Erythroblast (primary cell): Measurements from ENCODE around the gene TP53TG5.

Source experiments
- GATA1 ChIP-seq: IDR thresholded peaks from 2 replicates; pipeline ENCODE4 v1.6.1; 2011; ENCODE audit warnings: low read depth, mild to moderate bottlenecking, control low read depth, low read length, moderate library complexity
- POLR2A ChIP-seq: IDR thresholded peaks from 2 replicates; pipeline ENCODE4 v1.6.1; 2011; ENCODE audit warnings: mild to moderate bottlenecking, low read length

DNA sequence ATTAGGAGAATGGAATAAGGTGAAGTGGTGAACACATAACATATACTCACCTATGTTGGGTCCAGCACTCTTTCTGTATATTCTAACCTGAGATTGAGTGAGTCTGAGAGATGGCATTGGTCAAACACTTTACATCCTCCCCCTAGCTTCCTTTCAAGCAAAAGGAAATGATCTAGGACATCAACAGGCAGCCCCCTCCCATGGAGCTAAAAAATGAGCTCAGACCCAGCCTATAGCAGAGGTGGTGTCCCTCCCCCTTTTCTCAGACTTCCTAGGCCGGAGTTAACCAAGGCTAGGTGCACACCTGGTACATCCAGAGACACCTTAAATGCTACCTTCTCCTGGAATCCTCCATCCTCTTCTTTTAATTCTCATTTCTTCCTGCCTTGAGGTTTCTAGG is 24.4 kb downstream of the TP53TG5 start:
- TF ChIP-seq POLR2A (no peak), GATA1 (no peak)
